ENCODE measurements around the gene SATB1.

- TF ChIP-seq CTCF (IDR thresholded peaks at IDR 0.05; ENCODE audit: low read depth, low read length) (no peak), MAX (IDR thresholded peaks at IDR 0.05; ENCODE audit: low read depth, low read length) (no peak), POLR2A (IDR thresholded peaks at IDR 0.05; ENCODE audit: extremely low read depth, insufficient read length) (no peak)
Observed at GRCh38 chr3:18396428-18396827, 28.7 kb downstream of the SATB1 start.

Measured in NB4 (cell line).